Vagina (tissue), 2 donors: ENCODE data around the gene COBLL1.

Source experiments
- POLR2A ChIP-seq, 2 donors: fragments of 450-650 bp; IDR thresholded peaks; one replicate each; pipeline ENCODE4 v1.6.1; 2017; ENCODE audit warnings: antibody characterized with exemption in 2 of 2, mild to moderate bottlenecking in 2 of 2, moderate library complexity in 2 of 2
- POLR2AphosphoS5 ChIP-seq, 2 donors: sonication (generic); formaldehyde crosslinking; IDR thresholded peaks; one replicate each; pipeline ENCODE4 v1.9.0; 2017; ENCODE audit warnings: antibody characterized with exemption in 2 of 2, mild to moderate bottlenecking in 2 of 2, low read depth in 1 of 2; ENCODE audit not compliant: insufficient read depth in 1 of 2
- TF ChIP-seq, protein P1 (sequence below), 3 experiments: fragments of 450-650 bp in 2 of 3; fragments of 200-600 bp in 1 of 3; sonication (generic) in 1 of 3; IDR thresholded peaks; one replicate each; pipeline ENCODE4 v1.5.1; 2017 to 2019; ENCODE audit warnings: antibody characterized with exemption in 3 of 3, mild to moderate bottlenecking in 2 of 3, moderate library complexity in 2 of 3

DNA sequence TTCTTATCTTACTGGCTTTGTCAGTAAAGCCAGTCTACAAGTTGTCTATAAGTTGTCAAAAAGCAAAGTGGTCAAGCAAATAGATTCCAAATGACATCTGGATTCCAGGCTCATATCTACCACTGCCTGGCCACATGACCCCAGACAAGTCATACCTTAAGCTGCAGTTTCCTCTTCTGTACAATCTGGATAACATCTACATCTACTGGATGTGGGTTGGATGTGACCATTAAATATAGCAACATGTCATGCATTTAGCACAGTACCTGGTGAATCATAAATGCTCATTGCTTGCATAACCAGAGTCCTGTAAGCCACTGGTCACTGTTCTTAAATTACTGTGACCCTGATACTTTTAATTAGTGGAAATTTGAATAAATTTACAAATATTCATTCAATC, 16.8 kb downstream of the COBLL1 start:
- TF ChIP-seq POLR2A (IDR thresholded peaks at IDR 0.05) (no peak), POLR2AphosphoS5 (IDR thresholded peaks at IDR 0.05; ENCODE audit: insufficient read depth in 1 of 2, low read depth in 1 of 2) (no peak)
- TF ChIP-seq, protein P1, sequence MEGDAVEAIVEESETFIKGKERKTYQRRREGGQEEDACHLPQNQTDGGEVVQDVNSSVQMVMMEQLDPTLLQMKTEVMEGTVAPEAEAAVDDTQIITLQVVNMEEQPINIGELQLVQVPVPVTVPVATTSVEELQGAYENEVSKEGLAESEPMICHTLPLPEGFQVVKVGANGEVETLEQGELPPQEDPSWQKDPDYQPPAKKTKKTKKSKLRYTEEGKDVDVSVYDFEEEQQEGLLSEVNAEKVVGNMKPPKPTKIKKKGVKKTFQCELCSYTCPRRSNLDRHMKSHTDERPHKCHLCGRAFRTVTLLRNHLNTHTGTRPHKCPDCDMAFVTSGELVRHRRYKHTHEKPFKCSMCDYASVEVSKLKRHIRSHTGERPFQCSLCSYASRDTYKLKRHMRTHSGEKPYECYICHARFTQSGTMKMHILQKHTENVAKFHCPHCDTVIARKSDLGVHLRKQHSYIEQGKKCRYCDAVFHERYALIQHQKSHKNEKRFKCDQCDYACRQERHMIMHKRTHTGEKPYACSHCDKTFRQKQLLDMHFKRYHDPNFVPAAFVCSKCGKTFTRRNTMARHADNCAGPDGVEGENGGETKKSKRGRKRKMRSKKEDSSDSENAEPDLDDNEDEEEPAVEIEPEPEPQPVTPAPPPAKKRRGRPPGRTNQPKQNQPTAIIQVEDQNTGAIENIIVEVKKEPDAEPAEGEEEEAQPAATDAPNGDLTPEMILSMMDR (IDR thresholded peaks at IDR 0.05): no peak
